ENCODE data around the gene EXD2.

Gene EXD2

GRCh38 chr14:69247676-69248440, 56.6 kb downstream of the EXD2 start:
- DNase-seq, result no peak

- DNase-seq, result no peak
These were observed 58.3 kb downstream of the EXD2 start for GRCh38 chr14:69249603-69250002.

GRCh38 chr14:69252851-69253250, 61.6 kb downstream of the EXD2 start:
- no peak for DNase-seq

- DNase-seq, result no peak
These were observed 67.8 kb downstream of the EXD2 start for GRCh38 chr14:69259168-69259526.

GRCh38 chr14:69259527-69260189, 68.4 kb downstream of the EXD2 start, which contains the start of gene GALNT16:
Gene GALNT16 (plus strand): TSS chr14:69260158. CDS start chr14:69260291, 133 bp downstream.
- peak in 20 of 51 donors; percentile 5 to 73 (median 41) for DNase-seq

GRCh38 chr14:69260190-69260860, 69.0 kb downstream of the EXD2 start:
- peak in 3 of 51 donors; percentile 13 to 48 (median 19) for DNase-seq

- DNase-seq, result peak in 20 of 51 donors; percentile 10 to 56 (median 20)
These were observed 69.7 kb downstream of the EXD2 start for GRCh38 chr14:69260861-69261564.

GRCh38 chr14:69261761-69262331, 70.5 kb downstream of the EXD2 start:
- no peak for DNase-seq

- DNase-seq, result peak in 2 of 51 donors; percentile 12 to 18
These were observed 71.2 kb downstream of the EXD2 start for GRCh38 chr14:69262516-69262915.

GRCh38 chr14:69263364-69263763, 72.1 kb downstream of the EXD2 start:
- peak in 23 of 51 donors; percentile 10 to 69 (median 46) for DNase-seq

GRCh38 chr14:69263771-69264170, 72.5 kb downstream of the EXD2 start:
- DNase-seq, result peak in 11 of 51 donors; percentile 24 to 62 (median 39)

- no peak for DNase-seq
These were observed 75.5 kb downstream of the EXD2 start for GRCh38 chr14:69266572-69267345.

GRCh38 chr14:69267492-69267891, 76.2 kb downstream of the EXD2 start:
- no peak for DNase-seq

GRCh38 chr14:69268223-69268622, 76.9 kb downstream of the EXD2 start:
- no peak for DNase-seq

GRCh38 chr14:69268763-69269162, 77.5 kb downstream of the EXD2 start:
- DNase-seq, result no peak

GRCh38 chr14:69269381-69269780, 78.1 kb downstream of the EXD2 start:
- DNase-seq, result no peak

GRCh38 chr14:69270097-69270496, 78.8 kb downstream of the EXD2 start:
- DNase-seq, result no peak

GRCh38 chr14:69270795-69271708, 79.8 kb downstream of the EXD2 start:
- peak in 6 of 51 donors; percentile 6 to 49 (median 35) for DNase-seq

- DNase-seq, result no peak
These were observed 83.0 kb downstream of the EXD2 start for GRCh38 chr14:69274321-69274720.

Data from hypothalamus (tissue), 51 donors.